DOHH2 (cell line): Measurements from ENCODE around the gene ITK.

ENCODE experiments used
- H3F3A ChIP-seq: fragments of 200-600 bp; sonication (generic), shearing (Covaris generic); 2 replicates; pipeline ENCODE4 v1.6.0; 2016; ENCODE audit warnings: antibody characterized with exemption, mild to moderate bottlenecking; ENCODE audit not compliant: control insufficient read depth, insufficient read depth
- H3K27ac ChIP-seq: fragments of 200-600 bp; sonication (generic); 2 replicates; pipeline ENCODE4 v1.5.1; 2014; ENCODE audit warnings: low read depth, mild to moderate bottlenecking, low read length, moderate library complexity
- H3K27me3 ChIP-seq: fragments of 200-600 bp; sonication (generic); 2 replicates; pipeline ENCODE4 v1.6.1; 2014; ENCODE audit warnings: mild to moderate bottlenecking, low read length, mixed read lengths; ENCODE audit not compliant: control insufficient read depth
- H3K36me3 ChIP-seq: fragments of 200-600 bp; sonication (generic); 2 replicates; pipeline ENCODE4 v1.6.1; 2014; ENCODE audit warnings: mild to moderate bottlenecking, low read length, moderate library complexity, mixed read lengths; ENCODE audit not compliant: control insufficient read depth
- H3K4me1 ChIP-seq: fragments of 200-600 bp; sonication (generic); 2 replicates; pipeline ENCODE4 v1.6.1; 2014; ENCODE audit warnings: mild to moderate bottlenecking, low read length, mixed read lengths; ENCODE audit not compliant: control insufficient read depth
- H3K4me2 ChIP-seq: fragments of 200-600 bp; sonication (generic); 2 replicates; pipeline ENCODE4 v1.6.0; 2014; ENCODE audit warnings: mild to moderate bottlenecking, low read length, moderate library complexity
- H3K4me3 ChIP-seq: fragments of 200-600 bp; sonication (generic); 2 replicates; pipeline ENCODE4 v1.5.1; 2014; ENCODE audit warnings: mild to moderate bottlenecking, low read length, mixed read lengths
- H3K79me2 ChIP-seq: fragments of 200-600 bp; sonication (generic); 2 replicates; pipeline ENCODE4 v1.6.1; 2014; ENCODE audit warnings: mild to moderate bottlenecking, low read length, mixed read lengths; ENCODE audit not compliant: control insufficient read depth
- H3K9me2 ChIP-seq: fragments of 200-600 bp; sonication (generic); replicated peaks from 2 replicates; pipeline ENCODE4 v1.6.1; 2014; ENCODE audit warnings: mild to moderate bottlenecking, low read length, mixed read lengths; ENCODE audit not compliant: control insufficient read depth
- H3K9me3 ChIP-seq: fragments of 200-600 bp; sonication (generic); 2 replicates; pipeline ENCODE4 v1.6.1; 2014; ENCODE audit warnings: antibody characterized with exemption, low read length, mixed read lengths; ENCODE audit not compliant: control insufficient read depth, insufficient read depth
- H4K20me1 ChIP-seq: fragments of 200-600 bp; sonication (generic); 2 replicates; pipeline ENCODE4 v1.6.0; 2014; ENCODE audit warnings: low read depth, mild to moderate bottlenecking, antibody characterized with exemption, low read length, moderate library complexity; ENCODE audit not compliant: control insufficient read depth, insufficient read depth
- EZH2phosphoT487 ChIP-seq: fragments of 200-600 bp; sonication (generic); IDR thresholded peaks from 2 replicates; pipeline ENCODE4 v1.6.1; 2017; ENCODE audit warnings: borderline replicate concordance, mild to moderate bottlenecking, antibody characterized with exemption, low read length, moderate library complexity, mixed read lengths
- TF ChIP-seq, protein P1 (sequence below): fragments of 200-600 bp; sonication (generic); IDR thresholded peaks from one replicate; pipeline ENCODE4 v1.5.1; 2014; ENCODE audit warnings: antibody characterized with exemption, mild to moderate bottlenecking, low read depth, low read length; ENCODE audit not compliant: poor library complexity, severe bottlenecking

ITK gene

DNA sequence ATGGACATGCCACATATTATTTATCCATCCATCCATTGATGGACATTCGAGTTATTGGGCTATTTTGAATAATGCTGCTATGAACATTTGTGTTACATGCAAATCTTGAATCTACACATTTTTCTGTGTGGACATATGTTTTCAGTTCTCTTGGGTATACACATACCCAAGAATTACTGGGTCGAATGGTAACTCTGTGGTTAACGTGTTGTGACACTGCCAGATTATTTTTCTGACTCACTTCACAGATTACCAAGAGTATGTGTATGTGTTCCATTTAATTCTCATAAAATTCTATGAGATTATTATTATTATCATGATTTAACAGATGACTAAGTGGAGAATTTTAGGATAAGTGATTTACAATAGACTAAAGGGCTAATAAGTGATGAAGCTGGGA, 112.0 kb downstream of the ITK start:
- Histone ChIP-seq H4K20me1 (no peaks in the 10 kb centered on the region), H3K36me3 (peaks cover 93% of the 10 kb centered on the region)

DNA sequence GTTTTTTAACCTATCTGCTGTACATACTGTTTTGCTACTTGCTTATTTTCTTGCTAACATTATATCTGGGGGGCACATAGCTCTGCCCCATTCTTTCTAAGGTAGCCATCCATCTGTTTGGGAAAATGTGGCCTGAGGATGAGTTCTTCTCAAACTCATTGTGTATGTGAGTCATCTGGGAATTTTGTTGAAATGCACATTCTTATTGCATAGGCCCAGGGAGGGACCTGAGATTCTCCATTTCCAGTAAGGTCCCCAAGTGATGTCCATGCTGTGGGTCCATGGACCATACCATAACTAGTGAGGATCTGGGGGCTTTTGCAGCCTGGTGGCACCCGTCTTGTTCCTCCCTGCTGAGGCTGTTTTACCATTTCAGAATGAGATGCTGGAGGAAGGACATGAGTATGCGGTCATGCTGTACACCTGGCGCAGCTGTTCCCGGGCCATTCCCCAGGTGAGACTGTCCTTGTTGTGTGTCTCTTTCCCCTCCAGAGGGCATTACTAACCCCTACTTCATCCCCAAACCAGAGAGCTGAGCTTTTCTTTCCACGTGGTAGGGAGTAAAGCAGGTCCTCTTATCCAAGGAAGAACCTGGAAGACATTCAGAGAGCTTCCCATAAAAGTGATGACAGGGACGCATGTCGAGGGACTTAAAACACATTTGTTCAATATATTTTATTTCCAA, 113.9 kb downstream of the ITK start:
- Histone ChIP-seq H3K27ac (no peak overlapping the region), H3K9me3 (no peaks in the 10 kb centered on the region), H3K4me1 (peaks cover 14% of the 10 kb centered on the region), H3K4me3 (no peak overlapping the region), H3K27me3 (no peaks in the 10 kb centered on the region), H3F3A (0 out of 2 replicates have a peak, but pooled peaks cover 2% of the 10 kb centered on the region), H3K9me2 (no peaks in the 10 kb centered on the region), H3K36me3 (peaks cover 91% of the 10 kb centered on the region), H3K79me2 (peaks cover 6% of the 10 kb centered on the region), H3K4me2 (no peak overlapping the region), H4K20me1 (no peaks in the 10 kb centered on the region)
- TF ChIP-seq, protein P1, sequence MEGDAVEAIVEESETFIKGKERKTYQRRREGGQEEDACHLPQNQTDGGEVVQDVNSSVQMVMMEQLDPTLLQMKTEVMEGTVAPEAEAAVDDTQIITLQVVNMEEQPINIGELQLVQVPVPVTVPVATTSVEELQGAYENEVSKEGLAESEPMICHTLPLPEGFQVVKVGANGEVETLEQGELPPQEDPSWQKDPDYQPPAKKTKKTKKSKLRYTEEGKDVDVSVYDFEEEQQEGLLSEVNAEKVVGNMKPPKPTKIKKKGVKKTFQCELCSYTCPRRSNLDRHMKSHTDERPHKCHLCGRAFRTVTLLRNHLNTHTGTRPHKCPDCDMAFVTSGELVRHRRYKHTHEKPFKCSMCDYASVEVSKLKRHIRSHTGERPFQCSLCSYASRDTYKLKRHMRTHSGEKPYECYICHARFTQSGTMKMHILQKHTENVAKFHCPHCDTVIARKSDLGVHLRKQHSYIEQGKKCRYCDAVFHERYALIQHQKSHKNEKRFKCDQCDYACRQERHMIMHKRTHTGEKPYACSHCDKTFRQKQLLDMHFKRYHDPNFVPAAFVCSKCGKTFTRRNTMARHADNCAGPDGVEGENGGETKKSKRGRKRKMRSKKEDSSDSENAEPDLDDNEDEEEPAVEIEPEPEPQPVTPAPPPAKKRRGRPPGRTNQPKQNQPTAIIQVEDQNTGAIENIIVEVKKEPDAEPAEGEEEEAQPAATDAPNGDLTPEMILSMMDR = no peak
- no peak for TF ChIP-seq EZH2phosphoT487

More for the DNA sequence above, 112.0 kb downstream of the ITK start:
- H3K4me1 ChIP-seq = peaks cover 14% of the 10 kb centered on the region
- H3K27me3 ChIP-seq = no peaks in the 10 kb centered on the region
- no peak for TF ChIP-seq EZH2phosphoT487
- TF ChIP-seq, protein P1 = no peak
- no peak overlapping the region for H3K4me3 ChIP-seq
- H3K79me2 ChIP-seq = peaks cover 6% of the 10 kb centered on the region
- no peaks in the 10 kb centered on the region for H3K9me2 ChIP-seq
- no peak overlapping the region for H3K4me2 ChIP-seq
- 0 out of 2 replicates have a peak, but pooled peaks cover 2% of the 10 kb centered on the region for H3F3A ChIP-seq
- H3K9me3 ChIP-seq = no peaks in the 10 kb centered on the region
- H3K27ac ChIP-seq = no peak overlapping the region

DNA sequence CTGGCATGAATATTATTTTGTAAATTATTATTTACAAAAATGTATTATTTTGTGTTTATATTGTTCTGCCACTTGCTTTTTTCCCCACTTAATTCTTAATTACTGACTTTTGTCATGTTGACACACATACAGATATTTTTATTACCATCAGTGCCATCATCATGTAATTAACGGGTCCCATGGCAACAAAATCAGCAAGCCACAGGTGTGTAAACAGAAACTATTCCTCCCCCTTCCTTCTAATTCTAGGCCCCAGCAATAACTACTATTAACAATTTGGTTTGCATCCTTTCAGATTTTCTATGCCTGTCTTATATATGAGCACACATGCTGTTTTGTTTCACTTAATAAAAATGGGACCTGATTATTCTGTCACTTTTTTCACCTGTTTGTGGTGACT, 114.6 kb downstream of the ITK start:
- peaks cover 6% of the 10 kb centered on the region for H3K79me2 ChIP-seq
- no peak overlapping the region for H3K27ac ChIP-seq
- H4K20me1 ChIP-seq = no peaks in the 10 kb centered on the region

More for the DNA sequence above, 114.6 kb downstream of the ITK start:
- Histone ChIP-seq H3K9me2 (no peaks in the 10 kb centered on the region), H3K4me2 (no peak overlapping the region), H3K36me3 (peaks cover 89% of the 10 kb centered on the region), H3K4me1 (peaks cover 13% of the 10 kb centered on the region), H3K27me3 (no peaks in the 10 kb centered on the region), H3F3A (0 out of 2 replicates have a peak, but pooled peaks cover 2% of the 10 kb centered on the region), H3K9me3 (no peaks in the 10 kb centered on the region), H3K4me3 (no peak overlapping the region)
- no peak for TF ChIP-seq EZH2phosphoT487
- TF ChIP-seq, protein P1 = no peak
